Activated CD4-positive, alpha-beta T cell treated with anti-CD3 and anti-CD28 coated beads for 1 hour (primary cell): ENCODE results near the gene GJA10.
"Not testable (repeated sequence)": the region's sequence is repeated elsewhere in the genome, so short reads cannot be mapped to it uniquely, and the experiment has no call there.

ENCODE experiments used
- DNase-seq: peaks from one replicate; pipeline ENCODE4 v3.0.0-alpha.2; 2020

The GJA10 gene

DNA sequence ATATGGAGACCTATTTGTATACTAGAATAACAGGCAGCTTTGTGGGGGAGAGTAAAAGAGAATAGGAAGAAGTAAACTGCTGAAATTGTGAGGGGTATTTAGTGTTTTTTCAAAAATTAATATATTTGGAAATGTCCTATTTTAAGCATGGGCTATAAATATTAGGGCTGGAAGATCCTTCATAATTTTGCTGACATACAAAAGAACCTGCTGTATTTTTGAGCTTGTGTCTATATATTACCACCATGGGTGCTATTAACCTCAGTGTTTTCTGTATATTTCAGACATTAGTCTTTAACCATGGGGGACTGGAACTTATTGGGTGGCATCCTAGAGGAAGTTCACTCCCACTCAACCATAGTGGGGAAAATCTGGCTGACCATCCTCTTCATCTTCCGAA lies at the start of gene GJA10:
Gene GJA10 (plus strand): TSS at position 301 of the 400 bp plus-strand sequence. CDS start 0 bp downstream, at position 301.
- DNase-seq: no peak

DNA sequence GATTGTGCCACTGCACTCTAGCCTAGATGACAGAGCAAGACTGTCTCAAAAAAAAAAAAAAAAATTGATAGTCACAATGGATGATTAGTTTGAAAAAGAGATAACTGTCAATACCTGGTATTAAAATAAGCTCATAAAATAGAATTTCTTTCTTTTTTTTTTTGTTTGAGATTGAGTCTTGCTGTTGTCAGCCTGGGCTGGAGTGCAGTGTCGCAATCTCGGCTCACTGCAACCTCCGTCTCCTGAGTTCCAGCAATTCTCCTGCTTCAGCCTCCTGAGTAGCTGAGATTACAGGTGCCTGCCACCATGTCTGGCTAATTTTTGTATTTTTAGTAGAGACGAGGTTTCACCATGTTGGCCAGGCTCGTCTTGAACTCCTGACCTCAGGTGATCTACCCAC lies 46.8 kb upstream of the GJA10 start:
- DNase-seq: not testable (repeated sequence)

DNA sequence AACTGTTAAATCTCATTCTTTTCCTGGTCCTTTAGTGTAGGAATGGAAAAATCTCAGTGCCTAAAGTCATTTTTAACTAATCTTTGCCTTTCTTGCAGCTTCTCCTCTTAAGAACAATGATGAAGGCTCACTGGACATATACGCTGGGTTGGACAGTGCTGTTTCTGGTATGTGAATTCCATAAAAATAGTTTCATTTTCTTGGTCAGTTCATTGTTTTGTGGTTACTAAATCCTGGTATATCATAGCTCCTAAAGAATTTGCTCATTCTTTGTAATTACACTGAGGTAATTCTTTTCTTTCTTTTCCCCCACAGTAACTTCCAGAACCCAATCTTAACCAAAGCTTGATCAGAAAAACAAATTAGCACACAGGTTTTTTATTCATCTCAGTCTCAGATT lies 41.2 kb upstream of the GJA10 start:
- DNase-seq: no peak

DNA sequence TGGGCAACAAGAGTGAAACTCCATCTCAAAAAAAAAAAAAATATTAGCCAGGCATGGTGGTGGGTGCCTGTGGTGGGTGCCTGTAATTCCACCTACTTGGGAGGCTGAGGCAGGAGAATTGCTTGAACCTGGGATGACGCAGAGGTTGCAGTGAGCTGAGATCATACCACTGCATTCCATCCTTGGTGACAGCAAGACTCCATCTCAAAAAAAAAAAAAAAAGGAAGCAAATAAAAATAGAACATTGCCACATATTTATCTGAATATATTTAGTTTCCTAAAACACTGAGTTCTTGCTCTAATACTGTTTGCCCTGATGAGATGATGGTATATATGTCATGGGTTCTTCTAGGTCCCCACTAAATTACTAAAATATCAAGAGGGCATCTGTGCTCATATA lies 36.2 kb upstream of the GJA10 start:
- DNase-seq: no peak

DNA sequence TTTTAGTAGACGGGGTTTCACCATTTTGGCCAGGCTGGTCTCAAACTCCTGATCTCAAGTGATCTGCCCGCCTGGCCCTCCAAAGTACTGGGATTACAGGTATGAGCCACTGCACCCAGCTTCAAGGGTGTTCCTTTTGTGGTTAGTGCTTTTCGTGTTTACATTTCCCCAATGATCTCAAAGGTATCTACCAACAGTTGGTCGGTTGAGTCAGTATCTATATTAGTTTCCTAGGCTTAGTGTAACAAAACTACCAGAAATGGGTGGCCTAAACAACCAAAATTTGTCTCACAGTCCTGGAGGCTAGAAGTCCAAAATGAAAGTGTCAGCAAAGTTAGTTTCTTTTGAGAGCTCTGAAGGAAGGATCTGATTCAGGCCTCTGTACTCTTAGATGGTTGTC lies 34.5 kb upstream of the GJA10 start:
- DNase-seq: no peak

DNA sequence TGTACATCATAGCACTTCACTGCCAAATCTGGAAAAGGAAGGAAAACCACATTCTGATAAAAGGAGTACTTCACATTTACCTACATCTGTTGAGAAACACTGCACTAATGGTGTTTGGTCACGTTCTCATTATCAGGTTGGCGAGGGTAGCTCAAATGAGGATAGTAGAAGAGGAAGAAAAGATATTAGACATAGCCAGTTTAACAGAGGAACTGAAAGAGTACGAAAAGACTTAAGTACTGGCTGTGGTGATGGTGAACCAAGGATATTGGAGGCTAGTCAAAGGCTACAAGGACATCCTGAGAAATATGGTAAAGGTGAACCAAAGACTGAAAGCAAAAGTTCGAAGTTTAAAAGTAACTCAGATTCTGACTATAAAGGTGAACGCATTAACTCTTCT lies 32.0 kb upstream of the GJA10 start:
- no peak for DNase-seq

DNA sequence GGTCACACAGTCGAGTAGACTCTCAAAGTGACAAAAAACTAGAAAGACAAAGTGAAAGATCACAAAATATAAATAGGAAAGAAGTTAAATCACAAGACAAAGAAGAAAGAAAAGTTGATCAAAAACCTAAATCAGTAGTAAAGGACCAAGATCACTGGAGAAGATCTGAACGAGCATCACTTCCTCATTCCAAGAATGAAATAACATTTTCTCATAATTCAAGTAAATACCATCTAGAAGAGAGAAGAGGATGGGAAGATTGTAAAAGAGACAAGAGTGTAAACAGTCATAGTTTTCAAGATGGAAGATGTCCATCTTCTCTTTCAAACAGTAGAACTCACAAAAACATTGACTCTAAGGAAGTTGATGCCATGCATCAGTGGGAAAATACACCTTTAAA lies 31.6 kb upstream of the GJA10 start:
- no peak for DNase-seq

DNA sequence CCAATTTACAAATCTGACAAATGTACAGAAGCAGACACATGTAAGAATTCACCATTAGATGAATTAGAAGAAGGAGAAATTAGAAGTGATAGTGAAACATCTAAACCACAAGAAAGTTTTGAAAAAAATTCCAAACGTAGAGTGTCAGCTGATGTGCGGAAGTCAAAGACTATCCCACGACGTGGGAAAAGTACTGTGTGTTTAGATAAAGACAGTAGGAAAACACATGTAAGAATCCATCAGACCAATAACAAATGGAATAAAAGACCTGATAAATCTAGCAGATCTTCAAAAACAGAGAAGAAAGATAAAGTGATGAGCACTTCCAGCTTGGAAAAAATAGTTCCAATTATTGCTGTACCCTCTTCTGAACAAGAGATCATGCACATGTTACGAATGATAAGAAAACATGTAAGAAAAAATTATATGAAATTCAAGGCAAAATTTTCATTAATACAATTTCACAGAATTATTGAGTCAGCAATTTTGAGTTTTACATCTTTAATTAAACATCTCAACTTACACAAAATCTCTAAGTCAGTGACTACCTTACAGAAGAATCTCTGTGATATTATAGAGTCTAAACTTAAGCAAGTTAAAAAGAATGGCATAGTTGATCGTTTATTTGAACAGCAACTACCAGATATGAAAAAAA lies 28.1 kb upstream of the GJA10 start:
- DNase-seq: no peak

DNA sequence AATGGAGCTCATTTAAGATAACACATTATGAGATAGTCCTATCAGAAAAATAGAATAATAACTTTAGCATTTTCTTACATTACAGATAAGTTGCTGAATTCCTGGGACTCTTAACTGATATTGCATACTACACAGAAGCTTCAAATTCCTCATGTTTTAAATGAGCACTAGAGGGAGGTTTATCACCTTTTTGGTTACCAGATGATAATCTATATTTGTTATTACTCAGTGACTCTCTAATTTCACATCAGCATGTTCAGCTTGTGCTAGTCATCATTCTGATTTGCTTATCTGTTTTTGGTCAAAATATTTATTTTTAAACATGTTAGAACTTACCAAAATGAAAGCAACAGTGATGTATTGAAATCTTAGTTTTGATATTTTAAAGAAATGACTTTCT lies 20.5 kb upstream of the GJA10 start:
- DNase-seq: no peak

DNA sequence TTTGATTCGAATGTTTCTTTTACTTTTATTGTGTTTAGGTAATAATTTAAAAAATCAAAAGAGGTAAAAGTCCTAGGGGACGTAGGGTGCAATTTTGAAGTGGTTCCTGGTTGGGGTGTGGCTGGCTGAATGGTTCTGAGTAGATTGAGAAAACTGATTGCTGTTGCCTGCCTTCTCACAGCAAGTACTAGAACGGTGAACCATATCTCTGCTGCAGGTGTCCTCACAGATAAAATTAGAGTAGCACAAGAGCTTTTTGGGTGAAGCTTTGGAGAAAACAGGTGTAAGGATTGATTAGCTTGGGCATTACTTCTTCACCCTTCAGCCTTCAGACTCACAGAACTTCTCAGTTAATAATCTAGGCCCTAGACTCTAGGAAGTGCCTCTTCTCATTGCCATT lies 19.8 kb upstream of the GJA10 start:
- no peak for DNase-seq

DNA sequence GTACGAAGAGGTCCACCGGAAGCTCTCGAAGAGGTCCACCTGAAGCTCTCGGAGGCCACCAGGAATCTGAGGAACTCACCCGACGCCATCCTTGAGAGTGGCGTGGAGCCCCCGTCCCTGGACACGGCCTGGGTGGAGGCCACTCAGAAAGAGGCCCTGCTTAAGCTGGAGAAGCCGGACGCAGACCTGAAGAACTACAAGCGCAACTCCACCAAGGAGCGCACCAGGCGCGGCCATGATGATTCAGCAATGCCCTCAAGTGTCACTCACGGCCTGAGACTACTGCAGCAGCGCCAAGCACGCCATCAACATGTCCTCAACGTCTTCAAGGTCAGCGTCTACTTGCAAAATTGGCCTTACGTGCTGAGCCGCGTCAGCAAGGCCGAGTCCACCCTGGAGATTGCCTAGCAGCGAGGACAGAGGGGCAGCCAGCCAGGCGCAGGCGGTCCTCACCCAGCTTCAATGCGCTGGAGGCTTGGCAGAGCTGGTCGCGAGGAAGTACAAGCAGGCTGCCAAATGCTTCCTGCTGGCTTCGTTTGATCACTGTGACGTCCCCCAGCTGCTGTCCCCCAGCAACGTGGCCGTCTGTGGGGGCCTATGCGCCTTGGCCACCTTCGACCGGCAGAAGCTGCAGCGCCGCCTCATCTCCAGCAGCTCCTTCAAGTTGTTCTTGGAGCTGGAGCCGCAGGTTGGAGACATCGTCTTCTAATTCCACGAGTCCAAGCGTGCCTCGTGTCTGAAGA lies 7.7 kb upstream of the GJA10 start:
- no peak for DNase-seq

DNA sequence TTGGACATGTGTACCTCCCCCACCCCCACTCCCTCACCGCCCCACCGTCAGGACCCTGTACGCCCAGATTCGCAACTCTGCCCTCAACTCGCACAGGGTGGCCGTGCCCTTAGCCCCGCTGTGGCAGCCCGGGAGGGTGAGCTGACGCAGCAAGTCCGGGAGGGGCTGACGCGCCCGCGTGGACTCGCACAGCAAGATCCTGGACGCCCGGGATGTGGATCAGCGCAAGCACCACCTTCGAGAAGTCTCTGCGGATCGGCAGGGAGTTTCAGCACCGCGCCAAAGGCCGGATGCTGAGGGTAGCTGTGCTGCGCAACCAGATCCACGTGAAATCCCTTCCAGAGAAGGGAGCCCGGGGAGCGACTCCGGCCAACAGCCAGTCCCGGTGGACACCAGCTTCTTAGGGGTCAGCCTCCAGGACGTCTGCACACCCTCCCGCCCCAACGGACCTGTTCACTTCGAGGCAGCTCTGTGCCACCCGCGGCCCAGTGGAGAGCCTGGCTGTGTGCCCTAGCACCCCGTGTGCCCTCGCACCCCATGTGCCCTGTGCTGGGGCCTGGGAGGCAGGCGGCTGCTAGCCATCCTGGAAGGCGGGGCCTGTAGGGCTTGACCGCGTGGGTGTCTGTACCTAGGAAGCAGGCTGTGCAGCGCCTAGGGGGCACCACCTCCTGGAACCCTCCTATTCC lies 6.7 kb upstream of the GJA10 start:
- DNase-seq: no peak

DNA sequence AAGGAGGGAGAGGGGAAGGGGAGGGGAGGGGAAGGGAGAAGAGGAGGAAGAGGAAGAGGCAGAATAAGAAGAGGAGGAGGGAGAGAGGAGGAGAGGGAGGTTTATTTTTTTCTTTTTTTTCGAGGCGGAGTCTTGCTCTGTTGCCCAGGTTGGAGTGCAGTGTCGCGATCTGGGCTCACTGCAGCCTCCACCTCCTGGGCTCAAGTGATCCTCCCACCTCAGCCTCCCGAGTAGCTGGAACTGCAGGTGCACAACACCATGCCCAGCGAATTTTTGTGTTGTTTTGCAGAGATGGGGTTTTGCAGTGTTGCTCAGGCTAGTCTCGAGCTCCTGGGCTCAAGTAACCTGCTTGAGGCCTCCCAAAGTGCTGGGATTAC lies 6.1 kb upstream of the GJA10 start:
- no peak for DNase-seq

DNA sequence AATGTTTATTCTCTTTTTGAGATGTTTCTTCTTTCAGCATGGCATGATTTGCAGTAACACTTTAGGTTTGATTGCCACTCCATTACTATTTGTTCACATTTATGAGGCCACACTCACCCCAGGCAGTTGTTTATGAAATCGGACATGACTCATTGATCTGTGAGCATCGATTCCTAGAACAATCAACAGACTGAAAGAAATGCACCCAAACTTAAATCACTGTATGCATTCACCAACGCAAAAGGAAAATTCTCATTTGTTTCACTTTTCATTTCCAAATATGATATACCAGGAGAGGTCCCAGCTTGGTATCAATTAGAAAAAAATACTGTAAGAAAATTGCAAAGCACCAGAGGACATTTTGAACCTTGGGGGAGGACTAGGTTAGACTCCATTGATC lies 5.4 kb upstream of the GJA10 start:
- DNase-seq: no peak

DNA sequence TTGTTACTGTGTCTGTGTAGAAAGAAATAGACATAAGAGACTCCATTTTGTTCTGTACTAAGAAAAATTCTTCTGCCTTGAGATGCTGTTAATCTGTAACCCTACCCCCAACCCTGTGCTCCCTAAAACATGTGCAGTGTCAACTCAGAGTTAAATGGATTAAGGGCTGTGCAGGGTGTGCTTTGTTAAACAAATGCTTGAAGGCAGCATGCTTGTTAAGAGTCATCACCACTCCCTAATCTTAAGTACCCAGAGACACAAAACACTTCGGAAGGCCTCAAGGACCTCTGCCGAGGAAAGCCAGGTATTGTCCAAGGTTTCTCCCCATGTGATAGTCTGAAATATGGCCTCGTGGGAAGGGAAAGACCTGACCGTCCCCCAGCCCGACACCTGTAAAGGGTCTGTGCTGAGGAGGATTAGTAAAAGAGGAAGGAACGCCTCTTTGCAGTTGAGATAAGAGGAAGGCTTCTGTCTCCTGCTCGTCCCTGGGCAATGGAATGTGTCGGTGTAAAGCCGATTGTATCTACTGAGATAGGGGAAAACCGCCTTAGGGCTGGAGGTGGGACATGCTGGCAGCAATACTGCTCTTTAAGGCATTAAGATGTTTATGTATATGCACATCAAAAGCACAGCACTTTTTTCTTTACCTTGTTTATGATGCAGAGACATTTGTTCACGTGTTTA lies 3.3 kb upstream of the GJA10 start:
- DNase-seq: not testable (repeated sequence)

DNA sequence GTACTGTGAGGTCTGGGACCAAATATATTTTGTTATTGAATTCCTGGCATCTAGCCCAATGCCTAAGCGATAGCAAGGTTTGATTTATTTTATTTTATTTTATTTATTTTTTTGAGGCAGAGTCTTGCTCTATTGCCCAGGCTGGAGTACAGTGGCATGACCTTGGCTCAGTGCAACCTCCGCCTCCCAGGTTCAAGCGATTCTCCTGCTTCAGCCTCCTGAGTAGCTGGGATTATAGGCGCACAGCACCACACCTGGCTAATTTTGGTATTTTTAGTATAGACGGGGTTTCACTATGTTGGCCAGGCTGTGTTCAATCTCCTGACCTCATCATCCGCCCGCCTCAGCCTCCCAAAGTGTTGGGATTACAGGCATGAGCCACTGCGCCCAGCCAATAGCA lies 1.7 kb upstream of the GJA10 start:
- not testable (repeated sequence) for DNase-seq

DNA sequence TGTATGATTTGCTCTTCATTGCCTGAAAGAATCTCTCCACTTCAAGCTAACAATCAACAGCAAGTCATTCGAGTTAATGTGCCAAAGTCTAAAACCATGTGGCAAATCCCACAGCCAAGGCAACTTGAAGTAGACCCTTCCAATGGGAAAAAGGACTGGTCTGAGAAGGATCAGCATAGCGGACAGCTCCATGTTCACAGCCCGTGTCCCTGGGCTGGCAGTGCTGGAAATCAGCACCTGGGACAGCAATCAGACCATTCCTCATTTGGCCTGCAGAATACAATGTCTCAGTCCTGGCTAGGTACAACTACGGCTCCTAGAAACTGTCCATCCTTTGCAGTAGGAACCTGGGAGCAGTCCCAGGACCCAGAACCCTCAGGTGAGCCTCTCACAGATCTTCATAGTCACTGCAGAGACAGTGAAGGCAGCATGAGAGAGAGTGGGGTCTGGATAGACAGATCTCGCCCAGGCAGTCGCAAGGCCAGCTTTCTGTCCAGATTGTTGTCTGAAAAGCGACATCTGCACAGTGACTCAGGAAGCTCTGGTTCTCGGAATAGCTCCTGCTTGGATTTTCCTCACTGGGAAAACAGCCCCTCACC lies 1.1 kb downstream of the GJA10 start:
- no peak for DNase-seq

DNA sequence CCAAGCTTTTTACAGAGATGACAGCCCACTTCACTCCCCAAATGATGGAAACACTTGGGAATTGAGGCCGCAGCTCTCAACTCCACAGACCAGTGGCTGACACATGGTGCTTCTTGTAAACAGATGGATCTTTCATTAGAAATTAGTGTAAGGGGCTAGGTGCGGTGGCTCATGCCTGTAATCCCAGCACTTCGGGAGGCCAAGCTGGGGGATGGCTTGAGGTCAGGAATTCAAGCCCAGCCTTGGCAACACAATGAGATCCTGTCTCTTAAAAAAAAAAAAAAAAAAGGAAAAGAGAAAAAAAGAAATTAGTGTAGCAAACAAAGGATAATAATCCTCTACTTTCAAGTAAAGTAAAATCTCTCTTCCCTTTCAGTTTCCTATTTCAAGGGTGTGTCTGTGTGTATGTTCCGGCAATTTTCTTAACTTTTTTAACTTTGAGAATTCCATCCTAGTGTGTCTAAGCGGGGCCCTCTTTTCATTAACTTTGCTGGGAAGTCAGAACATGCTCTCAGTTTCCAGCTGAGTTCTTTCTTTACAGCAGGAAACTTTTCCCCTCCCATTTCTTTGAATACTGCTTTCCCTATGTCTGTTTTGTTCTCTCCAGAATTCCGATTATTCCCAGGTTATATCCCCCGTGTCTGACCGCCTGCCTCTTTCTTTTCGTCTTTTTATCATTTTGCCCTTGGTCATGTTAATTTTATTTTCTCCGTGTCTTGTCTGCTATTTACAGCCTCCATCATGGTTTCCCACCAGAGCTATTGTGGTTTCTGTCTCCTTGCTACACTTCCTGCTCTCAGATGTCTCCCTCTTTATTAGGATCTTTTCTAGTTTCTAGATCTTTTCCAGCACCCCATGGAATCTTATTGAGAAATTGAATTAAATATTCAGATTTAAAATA lies 16.0 kb downstream of the GJA10 start:
- DNase-seq: not testable (repeated sequence)

DNA sequence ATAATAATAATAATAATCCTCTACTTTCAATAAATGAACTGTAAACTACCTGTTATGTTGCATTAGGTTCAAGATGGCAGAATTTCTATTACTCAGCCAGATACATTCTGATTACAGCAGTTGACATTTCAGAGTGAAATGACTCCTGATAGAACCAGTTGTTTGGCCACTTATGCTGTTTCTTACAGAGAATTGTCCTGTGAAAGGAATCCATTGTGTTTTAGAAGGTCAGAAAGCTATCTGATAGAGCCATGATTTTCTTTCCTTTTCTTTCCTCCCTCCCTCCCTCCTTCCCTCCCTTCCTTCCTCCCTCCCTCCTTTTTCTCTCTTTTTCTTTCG lies 16.6 kb downstream of the GJA10 start:
- DNase-seq: no peak

DNA sequence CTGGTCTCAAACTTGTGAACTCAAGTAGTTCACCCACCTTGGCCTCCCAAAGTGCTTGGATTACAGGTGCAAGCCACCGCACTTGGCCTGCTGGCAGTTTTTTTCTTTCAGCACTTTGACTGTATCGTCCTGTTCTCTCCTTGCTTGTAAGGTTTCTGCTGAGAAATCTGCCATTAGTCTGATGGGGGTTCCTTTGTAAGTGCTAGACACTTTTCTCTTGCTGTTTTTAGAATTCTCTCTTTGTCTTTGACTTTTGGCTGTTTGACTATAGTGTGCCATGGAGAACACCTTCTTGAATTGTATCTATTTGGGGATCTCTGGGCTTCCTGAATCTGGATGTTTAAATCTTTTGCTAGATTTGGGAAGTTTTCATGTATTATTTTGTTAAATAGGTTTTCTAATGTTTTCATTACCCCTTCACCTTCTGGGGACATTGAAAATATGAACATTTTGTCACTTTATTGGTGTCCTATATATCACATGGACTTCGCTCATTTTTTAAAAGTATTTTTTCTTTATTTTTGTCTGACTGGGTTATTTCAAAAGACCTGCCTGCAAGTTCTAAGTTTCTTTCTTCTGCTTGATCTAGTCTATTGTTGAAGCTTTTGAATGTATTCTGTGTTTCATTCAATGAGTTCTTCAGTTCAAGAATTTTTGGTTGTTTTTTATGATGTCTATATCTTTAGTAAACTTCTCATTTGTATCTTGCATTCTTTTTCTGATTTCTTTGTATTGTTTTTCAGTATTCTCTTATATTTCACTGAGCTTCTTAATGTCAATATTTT lies 22.1 kb downstream of the GJA10 start:
- DNase-seq: no peak

DNA sequence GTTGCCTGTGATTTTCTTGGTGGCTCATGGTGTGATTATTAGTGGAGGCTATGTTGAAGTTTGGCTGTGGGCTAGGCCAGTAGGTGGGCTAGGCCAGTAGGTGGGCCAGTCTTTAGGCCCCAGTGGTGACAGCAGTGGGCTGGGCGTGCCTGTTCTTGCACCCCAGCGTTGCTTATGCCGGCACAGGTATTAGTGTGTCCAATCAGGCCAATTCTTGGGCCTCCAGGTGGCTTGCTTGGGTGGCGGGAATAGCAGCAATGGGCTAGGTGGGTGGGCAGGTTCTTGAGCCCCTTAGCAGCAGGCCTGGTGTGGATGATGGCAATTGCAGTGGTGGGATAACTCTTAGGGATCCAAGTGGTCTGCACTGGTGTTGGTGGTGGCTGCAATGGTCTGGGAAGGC lies 22.9 kb downstream of the GJA10 start:
- DNase-seq: no peak
